Stimulated activated CD4-positive, alpha-beta T cell treated with anti-CD3 and anti-CD28 coated beads, Interleukin-12 subunit alpha, Interleukin-12 subunit beta, amount 100 ng/mL, for 48 hours (primary cell): ENCODE data around the gene CCNO.

ENCODE experiments used
- DNase-seq, 3 donors: peaks; one replicate each; pipeline ENCODE4 v3.0.0-alpha.2; 2020; ENCODE audit warnings: low read depth in 2 of 3, low spot score in 1 of 3

The CCNO gene

GRCh38 chr5:55232985-55233928, at the start of gene CCNO:
Gene CCNO, minus strand, starts transcription at chr5:55233608. Its CDS starts 85 bp downstream, at chr5:55233523.
- DNase-seq: peak; percentile 26 to 59 (median 39)

- no peak for DNase-seq
Observed at GRCh38 chr5:55278778-55279177, 45.4 kb upstream of the CCNO start.

GRCh38 chr5:55276771-55277170, 43.4 kb upstream of the CCNO start:
- no peak for DNase-seq

- no peak for DNase-seq
Observed at GRCh38 chr5:55258339-55258738, 24.9 kb upstream of the CCNO start.

GRCh38 chr5:55254802-55255201, 21.4 kb upstream of the CCNO start:
- DNase-seq: no peak

GRCh38 chr5:55250064-55250463, 16.7 kb upstream of the CCNO start:
- no peak for DNase-seq

- DNase-seq: no peak
Observed at GRCh38 chr5:55241746-55242145, 8.3 kb upstream of the CCNO start.

- DNase-seq: no peak
Observed at GRCh38 chr5:55236800-55237199, 3.4 kb upstream of the CCNO start.

GRCh38 chr5:55234121-55234700, 803 bp upstream of the CCNO start:
- no peak for DNase-seq

- DNase-seq: no peak
Observed at GRCh38 chr5:55232271-55232984, 980 bp downstream of the CCNO start.

- DNase-seq: no peak
Observed at GRCh38 chr5:55231919-55232270, 1.5 kb downstream of the CCNO start.

- no peak for DNase-seq
Observed at GRCh38 chr5:55231029-55231918, 2.1 kb downstream of the CCNO start.

- DNase-seq: no peak
Observed at GRCh38 chr5:55230086-55230629, 3.2 kb downstream of the CCNO start.

GRCh38 chr5:55227664-55228430, 5.6 kb downstream of the CCNO start:
- no peak for DNase-seq

- peak in 2 of 3 donors; percentile 52 to 56 for DNase-seq
Observed at GRCh38 chr5:55226934-55227663, 6.3 kb downstream of the CCNO start, which contains the start of gene MCIDAS. Gene MCIDAS, minus strand, starts transcription at chr5:55227315. Its CDS starts 177 bp downstream, at chr5:55227138.

- peak; percentile 59 to 66 (median 61) for DNase-seq
Observed at GRCh38 chr5:55226027-55226933, 7.1 kb downstream of the CCNO start.

- DNase-seq: no peak
Observed at GRCh38 chr5:55225346-55225745, 8.1 kb downstream of the CCNO start.

GRCh38 chr5:55223812-55224240, 9.6 kb downstream of the CCNO start:
- DNase-seq: no peak
